Kidney capillary endothelial cell (primary cell): ENCODE measurements around the gene P2RY14.

Experiments
- DNase-seq: peaks from one replicate; pipeline ENCODE4 v3.0.0-alpha.2; 2018; ENCODE audit warnings: low spot score

P2RY14 gene

DNA sequence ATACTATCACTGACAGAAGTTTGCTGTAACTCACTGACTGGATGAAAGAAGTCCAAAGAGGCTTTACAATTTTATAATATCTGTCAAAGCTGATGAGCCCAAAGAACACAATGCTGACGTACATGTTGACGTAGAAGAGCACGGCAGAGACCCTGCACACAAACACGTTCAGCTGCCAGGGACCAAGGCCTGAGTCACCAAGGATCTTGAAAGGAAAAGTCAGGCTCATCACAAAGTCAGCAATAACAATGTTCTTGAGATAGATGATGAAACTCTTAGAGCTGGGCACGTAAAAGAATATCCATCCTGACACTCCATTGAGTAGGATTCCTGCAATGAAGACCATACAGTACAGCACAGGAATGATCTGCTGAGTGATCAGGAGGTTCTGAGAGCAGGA is 64.5 kb downstream of the P2RY14 start:
- no peak for DNase-seq

DNA sequence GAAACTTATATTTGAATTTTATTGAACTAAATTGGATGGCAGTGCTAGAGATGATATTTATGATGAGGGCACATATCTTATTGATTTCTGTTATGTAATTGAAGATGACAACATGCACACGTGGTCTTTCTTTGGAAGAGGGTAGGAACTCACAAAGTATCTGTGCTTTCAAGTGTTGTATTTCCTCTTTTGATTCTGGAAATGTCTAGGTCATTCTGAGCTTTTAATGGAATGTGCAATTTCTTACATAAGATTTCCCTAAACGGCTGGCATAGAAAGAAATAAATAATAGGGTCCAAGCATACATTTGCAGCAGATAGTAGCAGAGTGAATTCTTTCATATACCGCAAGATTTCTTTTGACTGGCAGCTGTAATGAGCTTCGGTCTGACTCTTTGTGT is 65.2 kb downstream of the P2RY14 start:
- DNase-seq = no peak

DNA sequence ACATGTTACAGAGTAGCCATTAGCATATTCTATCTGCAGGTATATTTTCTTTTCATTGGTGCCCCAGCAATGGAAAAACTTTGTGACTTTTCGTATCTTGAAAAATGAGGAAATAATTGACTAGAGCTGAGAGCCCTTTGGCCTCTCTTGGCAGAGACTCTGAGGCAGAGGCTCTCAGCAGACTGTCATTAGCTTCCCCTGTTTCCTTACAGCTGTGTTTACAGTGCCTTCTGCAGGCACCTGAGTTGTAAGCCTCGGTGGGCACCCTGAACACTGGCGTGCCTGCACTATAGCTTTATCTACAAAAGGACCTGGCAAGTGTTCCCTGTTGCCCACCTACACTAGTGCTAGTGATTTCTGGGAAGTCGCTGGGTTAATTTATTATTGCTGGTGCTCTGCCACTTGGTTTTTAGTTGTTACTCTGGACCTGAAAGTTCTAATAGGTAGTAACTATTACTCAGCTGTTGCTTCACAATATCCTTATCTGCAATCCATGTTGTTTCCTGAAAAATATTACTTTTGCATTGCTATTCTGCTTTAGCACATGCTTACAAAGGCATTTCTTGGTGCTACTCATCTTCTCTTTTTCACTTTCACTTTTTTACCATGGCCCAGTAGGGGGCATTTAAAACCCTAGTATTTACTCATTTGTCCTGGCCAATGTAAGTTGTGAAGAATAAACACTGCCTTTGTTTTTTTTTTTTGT is 67.5 kb downstream of the P2RY14 start:
- no peak for DNase-seq

DNA sequence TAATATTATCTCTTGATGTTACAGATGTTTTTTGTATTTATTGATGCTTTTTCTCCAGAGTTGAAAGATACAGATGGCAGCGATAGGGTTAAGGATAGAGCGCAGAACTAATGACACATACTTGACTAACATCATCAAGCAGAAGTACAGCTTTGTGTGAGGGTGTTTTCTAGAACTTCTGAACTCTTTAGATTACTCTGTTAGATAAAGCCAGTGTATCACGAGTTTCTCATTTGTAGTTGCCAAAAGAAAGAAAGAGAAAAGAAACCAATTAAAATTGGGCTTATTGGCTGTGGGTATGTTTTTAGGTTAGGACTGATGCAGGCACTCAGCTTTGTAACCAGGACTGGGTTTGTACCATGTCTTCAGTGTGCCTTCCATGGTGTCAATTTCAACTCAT is 68.7 kb downstream of the P2RY14 start:
- no peak for DNase-seq

DNA sequence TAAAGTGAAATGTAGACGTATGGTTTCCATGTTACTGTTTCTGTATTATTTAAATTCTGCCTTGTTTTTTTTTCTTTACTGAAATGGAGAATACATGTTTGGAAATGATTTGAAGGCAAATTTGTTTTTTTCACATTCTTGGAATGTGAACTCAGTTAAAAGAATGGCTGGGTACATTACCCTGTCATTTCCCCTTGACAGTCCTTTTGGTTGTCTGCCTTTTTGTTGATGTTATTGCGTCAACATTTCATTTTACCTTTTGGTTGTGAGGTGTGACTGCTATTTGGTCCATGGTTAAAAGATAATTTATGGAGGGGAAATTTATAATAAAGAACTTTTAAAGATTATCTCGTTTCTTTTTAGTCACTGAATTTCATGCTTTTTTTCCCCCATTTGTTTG is 72.1 kb downstream of the P2RY14 start:
- no peak for DNase-seq

DNA sequence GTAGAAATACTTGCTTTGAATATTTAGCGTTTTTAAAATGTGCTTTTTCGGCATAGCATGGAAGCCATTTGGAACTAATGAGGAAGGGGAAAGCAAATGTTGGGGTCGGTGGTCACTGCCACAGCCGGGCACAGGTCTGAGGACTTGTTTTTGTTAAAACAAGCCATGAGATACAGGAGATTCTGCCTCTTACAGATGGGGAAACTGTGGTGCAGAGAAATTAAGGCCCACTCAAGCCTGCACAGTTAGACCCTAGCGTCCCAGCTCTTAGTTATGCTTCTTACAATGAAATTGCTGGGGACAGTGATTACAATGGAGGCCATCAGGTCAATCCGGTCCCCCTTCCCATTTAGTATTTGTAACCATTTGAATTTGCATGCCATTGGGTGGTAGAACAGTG is 72.9 kb downstream of the P2RY14 start:
- DNase-seq = no peak

DNA sequence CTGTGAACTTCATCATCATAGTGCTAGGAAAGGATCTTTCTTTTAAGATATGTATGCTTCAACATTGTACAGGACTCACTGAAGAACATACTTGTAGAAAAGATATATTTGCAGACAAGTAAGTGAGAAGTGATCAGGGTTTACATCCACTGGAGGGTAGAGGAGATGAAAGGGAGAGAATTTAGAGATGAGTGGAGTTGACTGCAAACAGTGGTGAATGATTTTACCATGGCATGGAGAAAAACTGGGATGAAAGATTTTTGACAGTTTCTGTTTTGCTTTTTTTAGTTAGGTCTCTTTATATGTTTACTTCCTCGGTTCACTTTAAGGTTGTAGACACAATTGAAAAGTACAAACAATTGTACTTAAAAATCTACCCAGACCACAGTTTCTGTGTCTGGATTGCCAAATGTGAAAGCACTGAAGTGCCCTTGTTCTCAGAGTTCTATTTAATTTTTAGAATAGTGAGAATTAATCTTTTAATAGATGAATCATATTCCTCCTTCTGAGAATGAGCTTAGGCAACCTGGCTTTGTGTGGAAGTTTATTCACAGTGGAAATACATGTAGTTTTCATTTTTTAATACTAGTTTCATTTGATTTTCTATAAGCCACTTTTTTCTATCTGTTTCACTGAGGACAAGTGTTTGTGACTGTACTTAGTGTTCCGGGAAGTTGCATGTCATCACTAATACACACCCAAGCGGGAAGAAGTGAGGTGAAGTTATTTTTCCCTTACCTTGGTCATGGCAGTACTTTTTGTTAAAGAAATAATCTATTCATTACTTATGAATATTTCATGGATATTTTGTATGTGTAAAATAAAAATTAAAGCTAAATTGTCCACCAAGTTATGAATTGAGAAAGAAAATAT is 73.6 kb downstream of the P2RY14 start:
- no peak for DNase-seq

DNA sequence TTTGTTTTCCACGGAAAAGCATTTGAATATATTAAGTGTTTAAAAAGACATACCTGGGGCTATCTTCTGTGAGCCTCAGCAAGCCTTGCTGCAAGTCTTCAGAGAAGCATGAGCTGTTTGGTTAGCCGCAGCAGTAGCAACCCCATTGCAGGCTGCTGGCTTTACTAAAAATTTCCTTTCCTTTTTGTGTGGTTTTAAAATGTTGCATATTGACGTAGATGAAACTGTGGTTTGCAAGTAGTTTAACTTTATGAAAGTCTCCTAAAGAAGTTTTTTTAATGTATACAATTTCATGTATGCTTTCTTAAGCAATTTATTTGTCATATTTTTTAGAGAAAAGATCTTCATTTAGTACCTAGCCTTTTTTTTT is 75.3 kb downstream of the P2RY14 start, which contains the start of gene GPR171:
TSS of gene GPR171 (minus strand) at position 166 of the 370 bp plus-strand sequence. CDS start 3,830 bp downstream, outside the sequence.
- DNase-seq = no peak

DNA sequence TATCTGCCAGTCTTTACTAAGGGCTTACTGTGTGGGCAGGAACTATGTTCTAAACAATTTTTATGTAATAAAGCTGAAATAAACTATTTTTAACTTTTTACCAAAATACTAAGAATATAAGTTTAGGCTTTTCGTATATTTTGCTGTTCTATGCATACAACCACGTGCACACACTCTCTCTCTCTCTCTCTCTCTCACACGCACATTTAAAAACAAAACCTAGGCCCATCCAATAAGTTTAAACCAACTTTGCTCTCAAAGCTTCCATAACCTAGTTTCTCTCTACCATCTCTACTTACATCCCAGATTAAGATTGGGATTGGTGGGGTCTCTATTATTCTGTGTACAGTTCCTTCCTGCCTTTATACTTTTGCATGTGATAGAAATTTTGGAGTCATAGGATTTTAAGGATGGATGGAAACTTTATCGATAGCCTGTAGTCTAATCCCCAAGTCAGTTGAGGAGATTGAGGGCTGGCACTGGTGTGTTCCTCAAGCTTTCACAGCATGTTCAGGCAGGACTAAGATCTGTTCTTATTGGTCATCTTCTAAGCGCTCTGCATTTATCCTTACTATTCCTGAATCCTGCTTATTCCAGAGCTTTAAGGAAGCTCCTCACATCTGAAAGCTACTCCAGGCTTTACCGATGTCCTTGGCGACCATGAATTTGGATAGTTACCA is 77.2 kb downstream of the P2RY14 start:
- no peak for DNase-seq

DNA sequence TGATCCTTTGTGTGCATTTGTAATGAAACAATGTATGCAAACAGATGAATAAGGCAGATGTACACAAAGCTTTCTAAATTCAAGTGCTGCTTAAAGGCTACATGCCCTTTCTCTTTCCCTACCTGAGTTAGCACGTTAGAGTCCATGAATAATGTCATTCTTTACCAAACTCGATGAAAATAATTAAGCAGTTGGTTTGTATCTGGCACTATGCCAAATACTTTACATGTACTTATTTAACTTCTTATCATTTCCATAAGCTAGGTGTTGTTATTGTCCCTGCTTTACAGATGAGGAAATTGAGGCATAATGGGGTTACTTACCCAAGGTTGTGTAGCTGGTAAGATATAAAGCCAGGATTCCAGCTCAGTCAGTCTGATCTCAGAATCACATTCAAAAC is 77.8 kb downstream of the P2RY14 start:
- DNase-seq = no peak

DNA sequence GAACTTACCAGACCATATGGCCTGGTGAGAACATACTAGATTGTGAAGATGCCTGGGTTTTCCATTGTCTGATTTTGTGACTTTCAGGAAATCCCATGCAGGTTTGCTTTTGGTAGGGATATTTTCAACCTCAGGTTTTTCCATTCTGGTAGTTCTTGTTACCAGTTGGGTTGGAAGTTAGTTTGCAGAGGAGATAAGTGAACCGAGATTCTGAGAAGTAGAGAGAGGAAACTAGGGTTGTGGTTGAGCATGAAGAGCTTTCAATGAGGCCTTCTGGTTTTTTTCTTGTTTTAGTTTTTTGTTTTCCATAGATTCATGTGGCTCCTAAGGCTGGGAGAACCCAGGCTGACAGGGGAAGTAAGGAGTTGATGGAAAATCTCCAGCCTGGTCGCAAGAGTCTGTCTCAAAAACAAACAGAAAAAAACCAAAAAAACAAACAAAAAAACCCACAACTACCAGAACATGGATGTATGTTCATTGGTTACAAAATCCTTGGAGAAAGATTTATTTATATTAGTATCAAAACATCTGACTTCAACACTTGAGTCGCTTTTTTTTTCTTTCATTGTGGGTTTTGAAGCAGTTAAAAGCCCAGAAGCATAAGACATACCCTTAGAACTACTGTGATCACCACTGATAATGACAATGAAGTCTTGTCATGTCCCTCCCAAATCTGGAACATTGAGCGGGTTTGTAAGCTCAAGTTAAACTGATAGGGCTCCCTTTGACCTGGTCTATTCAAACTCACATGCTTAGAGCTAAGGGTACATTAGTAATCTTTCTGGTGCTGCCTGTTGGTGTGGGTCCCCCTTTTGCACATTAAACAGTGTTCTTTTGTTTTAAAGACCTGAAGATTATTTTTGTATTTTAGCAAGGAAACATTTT is 78.5 kb downstream of the P2RY14 start:
- DNase-seq = no peak

DNA sequence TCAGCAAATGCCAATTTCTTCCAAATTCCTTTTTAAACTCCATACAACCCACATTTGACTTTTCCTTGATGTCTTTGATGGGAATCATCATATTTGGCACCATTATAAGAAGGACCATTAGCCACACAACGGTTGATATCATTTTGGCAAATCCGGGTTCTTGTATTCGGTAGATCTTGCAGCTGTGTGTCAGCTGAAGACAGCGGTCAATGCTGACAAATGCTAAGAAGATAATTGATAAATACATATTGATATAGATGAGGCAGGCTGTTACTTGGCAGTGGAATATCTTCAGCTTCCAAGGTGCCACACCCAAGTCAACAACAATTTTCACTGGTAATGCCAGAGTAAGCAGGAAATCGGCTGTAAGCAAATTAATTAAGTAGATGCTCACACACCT is 79.5 kb downstream of the P2RY14 start:
- DNase-seq = no peak

DNA sequence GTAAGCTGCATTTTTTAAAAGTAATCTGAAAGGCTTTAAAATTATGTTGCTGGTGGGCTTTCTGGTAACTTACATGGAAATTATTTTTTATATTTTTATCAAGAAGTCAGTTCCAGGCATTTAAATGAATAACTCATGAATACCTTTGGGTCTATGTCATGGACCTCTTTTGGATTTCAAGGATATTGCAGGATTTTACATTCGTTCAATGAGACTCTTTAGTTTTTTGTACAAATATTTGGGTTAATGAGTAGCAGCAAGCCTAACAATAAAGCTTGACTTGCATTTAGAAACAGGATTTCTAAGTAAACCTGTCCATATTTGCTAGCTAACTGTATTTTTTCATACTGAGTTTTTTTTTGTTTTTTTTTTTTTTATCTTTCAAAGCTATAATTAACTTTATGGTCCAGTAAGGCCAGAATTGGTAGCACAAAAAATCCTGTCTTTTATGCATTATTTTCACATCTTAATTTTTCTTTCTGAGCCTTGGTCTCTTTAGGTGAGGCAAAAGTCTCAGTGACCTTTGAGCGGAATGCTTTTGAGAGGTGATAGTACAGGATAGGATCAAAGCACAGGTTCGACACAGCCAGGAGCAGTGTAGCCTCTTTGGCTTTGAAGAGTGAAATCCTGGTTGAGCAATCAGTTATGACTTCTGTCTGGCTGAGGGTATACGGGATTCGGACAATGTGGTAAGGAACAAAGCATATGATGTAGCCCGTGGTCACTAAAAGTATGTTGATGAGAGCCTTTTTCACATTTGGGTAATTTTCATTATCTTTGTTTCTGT is 80.2 kb downstream of the P2RY14 start:
- no peak for DNase-seq

DNA sequence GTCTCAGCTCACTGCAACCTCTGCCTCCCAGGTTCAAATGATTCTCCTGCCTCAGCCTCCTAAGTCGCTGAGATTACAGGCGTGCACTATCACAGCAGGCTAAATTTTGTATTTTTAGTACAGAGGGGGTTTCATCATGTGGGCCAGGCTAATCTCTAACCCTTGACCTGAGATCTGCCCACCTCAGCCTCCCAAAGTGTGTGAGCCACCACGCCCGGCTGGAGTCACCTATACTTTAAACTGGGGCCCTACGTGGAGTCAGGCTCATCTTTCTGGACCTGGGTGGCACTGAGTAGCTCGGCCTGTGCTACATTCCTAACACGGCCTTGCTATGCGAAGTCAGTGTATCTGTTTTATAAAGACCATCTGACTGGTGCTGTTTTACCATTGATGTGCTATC is 81.1 kb downstream of the P2RY14 start:
- no peak for DNase-seq

DNA sequence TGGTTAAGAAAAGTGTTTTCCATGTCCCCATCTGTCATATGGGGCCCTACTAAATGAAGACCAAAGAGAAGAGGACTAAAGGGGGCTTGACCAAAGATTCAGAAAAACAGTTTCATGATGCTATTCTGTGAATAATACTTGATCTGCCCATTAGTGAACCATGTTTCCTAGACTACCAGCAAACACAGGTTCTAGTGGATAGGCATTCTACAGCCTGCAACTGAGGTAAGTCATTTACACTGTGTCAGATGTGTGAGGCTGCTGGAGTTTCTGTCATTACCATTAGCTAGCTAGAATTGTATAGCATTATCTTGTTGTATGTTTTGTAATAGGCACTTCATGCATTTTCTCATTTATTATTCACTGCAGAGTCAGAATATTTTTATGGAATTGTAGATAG is 81.9 kb downstream of the P2RY14 start:
- no peak for DNase-seq

DNA sequence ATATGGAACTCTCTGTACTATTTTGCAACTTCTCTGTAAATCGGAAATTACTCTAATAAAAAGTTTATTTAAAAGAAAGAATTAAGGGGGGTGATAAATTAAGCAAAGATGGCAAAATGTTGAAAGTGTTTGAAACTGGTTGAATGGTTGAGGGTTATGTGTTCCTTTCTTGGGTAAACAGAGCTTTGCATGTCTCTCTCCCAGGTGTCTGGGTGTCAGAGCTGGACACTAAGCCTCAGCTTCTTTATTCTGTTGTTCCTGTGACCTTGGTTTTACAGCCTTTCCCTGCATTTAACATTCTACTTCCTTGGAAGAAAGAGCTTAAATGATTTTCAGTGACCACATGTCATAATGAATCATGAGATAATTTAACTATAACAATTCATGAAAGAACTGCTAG is 82.5 kb downstream of the P2RY14 start:
- no peak for DNase-seq

DNA sequence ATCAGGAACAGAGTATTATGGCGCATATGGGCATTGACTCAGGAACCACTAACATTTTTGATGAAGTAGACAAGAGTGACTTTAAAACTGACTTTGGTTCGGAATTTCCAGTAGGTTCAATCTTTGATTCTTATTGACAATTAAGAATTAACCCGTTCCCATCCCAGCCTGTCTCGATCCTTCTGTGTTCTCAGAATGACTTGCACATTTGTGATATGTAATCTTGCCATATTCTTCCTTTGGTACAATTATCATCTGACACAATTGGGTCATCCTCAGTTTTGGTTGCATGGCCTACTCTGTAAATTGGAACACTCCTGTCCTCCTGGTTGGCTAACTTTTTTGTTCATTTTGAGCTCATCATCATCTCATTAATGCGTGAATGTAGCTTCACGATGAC is 85.8 kb downstream of the P2RY14 start:
- no peak for DNase-seq

DNA sequence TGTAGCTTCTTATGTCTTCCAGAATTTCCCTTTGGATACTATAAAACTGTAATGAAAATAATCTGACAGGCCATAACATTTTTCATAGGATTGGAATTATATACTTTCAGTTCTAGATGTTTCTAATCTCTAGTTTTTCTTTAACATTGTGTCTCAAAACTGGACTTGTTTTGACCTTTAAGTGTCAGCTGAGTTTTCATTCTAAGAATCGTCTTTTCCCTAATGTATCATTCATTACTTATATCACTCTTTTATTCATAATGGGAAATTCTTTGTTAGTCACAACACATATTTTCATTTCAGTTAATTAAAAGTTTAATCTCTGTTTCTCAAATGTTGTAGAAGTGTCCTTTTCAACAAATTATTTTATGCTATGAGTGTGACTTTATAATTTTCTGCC is 87.2 kb downstream of the P2RY14 start:
- no peak for DNase-seq

DNA sequence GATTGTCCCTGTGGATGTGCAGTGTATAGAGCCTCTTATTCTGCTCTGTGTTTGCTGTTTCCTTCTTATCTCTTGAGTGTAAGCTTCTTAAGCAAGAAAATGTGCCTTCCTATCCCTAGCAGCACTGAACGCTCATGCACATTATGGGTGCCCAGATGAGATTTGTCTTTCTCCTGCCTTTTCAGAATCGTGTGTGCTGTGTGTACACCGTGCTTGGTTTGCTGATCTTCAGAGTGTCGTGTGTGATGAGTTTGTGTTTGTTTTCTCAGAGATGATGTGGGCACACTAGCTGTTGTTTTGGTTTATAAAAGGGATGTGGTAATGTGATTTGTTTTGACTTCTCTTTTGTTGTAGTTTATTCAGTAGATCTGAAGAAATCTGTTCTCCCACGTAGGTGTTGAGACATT is 95.1 kb downstream of the P2RY14 start:
- DNase-seq = no peak

DNA sequence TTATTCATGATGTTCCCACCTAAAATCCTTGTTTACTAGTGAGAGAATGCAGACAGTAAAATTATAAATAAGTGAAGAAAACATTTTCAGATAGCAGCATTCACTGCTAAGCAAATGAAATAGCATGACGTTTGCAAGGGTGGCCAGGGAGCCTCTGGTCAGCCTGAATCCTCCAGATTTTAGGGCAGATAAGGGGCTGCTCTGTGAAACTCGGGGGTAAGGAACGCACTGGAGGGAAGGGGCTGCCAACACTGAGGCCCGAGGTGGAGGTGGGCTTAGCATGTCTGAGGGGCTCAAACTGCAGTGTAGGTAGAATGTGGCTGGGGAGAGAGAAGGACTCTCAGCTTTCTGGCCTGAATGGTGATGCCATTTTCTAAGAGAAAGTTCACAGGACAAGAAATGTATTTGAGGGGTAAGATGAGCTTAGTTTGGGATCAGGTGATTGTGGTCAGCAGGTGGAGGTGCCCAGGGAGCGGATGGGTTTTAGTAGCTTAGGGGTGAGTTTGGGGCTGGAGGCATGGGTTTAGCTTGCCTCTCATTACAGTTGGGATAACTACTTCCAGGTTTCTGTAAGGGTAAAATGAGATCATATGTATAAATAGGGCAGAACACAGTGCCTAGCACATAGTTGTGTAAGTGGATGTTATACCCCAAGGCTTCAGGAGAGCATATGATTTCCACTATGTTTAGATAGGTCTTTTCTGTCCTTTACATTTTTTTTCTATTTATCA is 95.8 kb downstream of the P2RY14 start:
- DNase-seq = no peak
